Gastroesophageal sphincter (tissue), 3 donors: ENCODE measurements around the gene ASB15.

ENCODE experiments used
- CTCF ChIP-seq, 4 experiments: fragments of 200-600 bp in 2 of 4; fragments of 450-650 bp in 2 of 4; sonication (generic) in 1 of 4; IDR thresholded peaks; one replicate each; pipeline ENCODE4 v1.5.1; 2017 to 2019; ENCODE audit warnings: antibody characterized with exemption in 4 of 4, mild to moderate bottlenecking in 2 of 4, moderate library complexity in 2 of 4
- EP300 ChIP-seq: sonication (generic); formaldehyde crosslinking; IDR thresholded peaks from one replicate; pipeline ENCODE4 v1.6.1; 2017; ENCODE audit warnings: antibody characterized with exemption, mild to moderate bottlenecking
- POLR2A ChIP-seq, 2 donors: fragments of 450-650 bp; IDR thresholded peaks; one replicate each; pipeline ENCODE4 v1.6.1; 2017; ENCODE audit warnings: antibody characterized with exemption in 2 of 2, mild to moderate bottlenecking in 2 of 2, moderate library complexity in 1 of 2

- TF ChIP-seq CTCF (IDR thresholded peaks at IDR 0.05) (no peak), POLR2A (IDR thresholded peaks at IDR 0.05) (no peak), EP300 (no peak)
Measured at GRCh38 chr7:123669485-123669884, 67.9 kb downstream of the ASB15 start.
